GM23338 (cell line): ENCODE results near the gene CLN6. TPM values are rescaled to one million over a fixed set of nuclear protein-coding genes. Genes with fewer than 3 reads are reported as not detected.

ENCODE experiments used
- ATAC-seq: fragments of 200-7000 bp; cut with Tn5 transposase; 3 replicates; pipeline ENCODE4 v1.9.1; 2020
- DNase-seq: peaks from one replicate; pipeline ENCODE4 v3.0.0-alpha.2; 2015; ENCODE audit warnings: low spot score
- H2AFZ ChIP-seq: fragments of 200-600 bp; sonication (generic); 2 replicates; pipeline ENCODE4 v1.8.0; 2016; ENCODE audit warnings: antibody characterized with exemption, mild to moderate bottlenecking, moderate library complexity
- H3F3A ChIP-seq: fragments of 200-600 bp; sonication (generic); replicated peaks from 2 replicates; pipeline ENCODE4 v1.8.0; 2017; ENCODE audit warnings: antibody characterized with exemption, mixed run types, low read depth
- H3K27ac ChIP-seq: fragments of 200-600 bp; sonication (generic); 2 replicates; pipeline ENCODE4 v1.6.1; 2016; ENCODE audit warnings: low read depth
- H3K27me3 ChIP-seq: fragments of 200-600 bp; sonication (generic); 2 replicates; pipeline ENCODE4 v1.8.0; 2016; ENCODE audit warnings: mild to moderate bottlenecking, mixed run types, moderate library complexity; ENCODE audit not compliant: insufficient read depth
- H3K36me3 ChIP-seq: fragments of 200-600 bp; sonication (generic); 2 replicates; pipeline ENCODE4 v1.8.0; 2016; ENCODE audit warnings: mild to moderate bottlenecking; ENCODE audit not compliant: insufficient read depth
- H3K4me1 ChIP-seq: fragments of 200-600 bp; sonication (generic); 2 replicates; pipeline ENCODE4 v1.8.0; 2016; ENCODE audit warnings: mild to moderate bottlenecking, moderate library complexity; ENCODE audit not compliant: insufficient read depth
- H3K4me2 ChIP-seq: fragments of 200-600 bp; sonication (generic); 2 replicates; pipeline ENCODE4 v1.7.1; 2017; ENCODE audit warnings: mixed run types
- H3K4me3 ChIP-seq: fragments of 200-600 bp; sonication (generic); 2 replicates; pipeline ENCODE4 v1.6.1; 2016; ENCODE audit warnings: mixed run types
- H3K79me2 ChIP-seq: fragments of 200-600 bp; sonication (generic); replicated peaks from 2 replicates; pipeline ENCODE4 v1.8.0; 2017; ENCODE audit warnings: mild to moderate bottlenecking; ENCODE audit not compliant: insufficient read depth
- H3K9me2 ChIP-seq: fragments of 200-600 bp; sonication (generic); 2 replicates; pipeline ENCODE4 v1.8.0; 2017; ENCODE audit not compliant: insufficient read depth
- H4K20me1 ChIP-seq: fragments of 200-600 bp; sonication (generic); replicated peaks from 2 replicates; pipeline ENCODE4 v1.8.0; 2017; ENCODE audit warnings: mild to moderate bottlenecking; ENCODE audit not compliant: insufficient read depth
- H3K27ac Mint-ChIP-seq: 2 replicates; pipeline ENCODE4 v1.8.0; 2020; ENCODE audit warnings: inconsistent platforms, mild to moderate bottlenecking, moderate library complexity, mixed read lengths
- H3K27me3 Mint-ChIP-seq: 3 replicates; pipeline ENCODE4 v1.8.0; 2022; ENCODE audit warnings: low read depth, mild to moderate bottlenecking, moderate library complexity, mixed read lengths, inconsistent platforms; ENCODE audit not compliant: insufficient read depth, poor library complexity
- H3K36me3 Mint-ChIP-seq: 3 replicates; pipeline ENCODE4 v1.8.0; 2021; ENCODE audit warnings: low read depth, mild to moderate bottlenecking, inconsistent platforms, moderate library complexity, mixed read lengths
- H3K4me1 Mint-ChIP-seq: 3 replicates; pipeline ENCODE4 v1.8.0; 2020; ENCODE audit warnings: mild to moderate bottlenecking, inconsistent platforms, mixed read lengths
- H3K4me3 Mint-ChIP-seq: 3 replicates; pipeline ENCODE4 v1.8.0; 2021; ENCODE audit warnings: moderate library complexity, mild to moderate bottlenecking, inconsistent platforms, mixed read lengths
- H3K9me3 Mint-ChIP-seq: 3 replicates; pipeline ENCODE4 v1.8.0; 2020; ENCODE audit warnings: moderate library complexity, mild to moderate bottlenecking, inconsistent platforms, mixed read lengths
- CREB1 ChIP-seq: fragments of 250-450 bp; sonication (Bioruptor Pico); IDR thresholded peaks from 2 replicates; pipeline ENCODE4 v1.5.0; 2020; ENCODE audit warnings: low read depth, mild to moderate bottlenecking, moderate library complexity
- CTCF ChIP-seq, 2 experiments: fragments of 200-600 bp in 1 of 2; sonication (generic) in 1 of 2; conservative IDR thresholded peaks; 2 replicates each; pipeline versions ENCODE4 v1.5.1 to v1.6.1; 2016 to 2017; ENCODE audit warnings: antibody characterized with exemption in 2 of 2, low read depth in 2 of 2, mild to moderate bottlenecking in 2 of 2, moderate library complexity in 1 of 2
- EZH2 ChIP-seq: fragments of 200-600 bp; sonication (generic); IDR thresholded peaks from one replicate; pipeline ENCODE4 v1.8.0; 2017; ENCODE audit warnings: antibody characterized with exemption, mild to moderate bottlenecking, low read depth; ENCODE audit not compliant: unreplicated experiment
- EZH2phosphoT487 ChIP-seq: fragments of 200-600 bp; sonication (generic); IDR thresholded peaks from one replicate; pipeline ENCODE4 v1.8.1; 2018; ENCODE audit warnings: antibody characterized with exemption; ENCODE audit not compliant: unreplicated experiment
- NANOG ChIP-seq: IDR thresholded peaks from 2 replicates; pipeline ENCODE4 v1.6.1; 2016; ENCODE audit warnings: antibody characterized with exemption, borderline replicate concordance
- POLR2AphosphoS5 ChIP-seq: IDR thresholded peaks from 2 replicates; pipeline ENCODE4 v1.6.1; 2016; ENCODE audit warnings: antibody characterized with exemption, low read depth
- STAT1 ChIP-seq: IDR thresholded peaks from one replicate; pipeline ENCODE4 v1.6.1; 2016; ENCODE audit warnings: antibody characterized with exemption; ENCODE audit not compliant: unreplicated experiment
- ZNF114 ChIP-seq: fragments of 250-450 bp; sonication (Bioruptor Pico); IDR thresholded peaks from 2 replicates; pipeline ENCODE4 v1.5.0; 2020; ENCODE audit warnings: mild to moderate bottlenecking, moderate library complexity
- ZNF331 ChIP-seq: fragments of 250-450 bp; sonication (Bioruptor Pico); IDR thresholded peaks from 2 replicates; pipeline ENCODE4 v1.5.0; 2020; ENCODE audit warnings: low read depth, mild to moderate bottlenecking, moderate library complexity
- polyA plus RNA-seq: library from polyadenylated mRNA; unstranded; fragments of >200 nt; fragmentation: Nextera tagmentation; extraction: Ambion mirVana; gene quantifications from 2 replicates; pipeline ENCODE4 v1.2.1, GENCODE V29; 2016
- total RNA-seq: library from RNA; depleted of rRNA; stranded (reverse); fragments of >200 nt; shearing (Covaris generic); gene quantifications from 2 replicates; pipeline ENCODE4 v1.2.3, GENCODE V29; 2014

Gene CLN6
- total and polyA plus RNA-seq, 2 experiments from 2014 or later, result 20.7 to 69.5 TPM

GRCh38 chr15:68192804-68193486, 36.6 kb downstream of the CLN6 start:
- ATAC-seq (no peak), DNase-seq (no peak)
- TF ChIP-seq STAT1, result no peak
- TF ChIP-seq ZNF114 (CRISPR knock-in tag), result no peak
- Histone ChIP-seq H3K36me3 (peaks cover 7% of the 10 kb centered on the region; the same call in 1 of the 2 replicates), H3K4me1 (no peaks in the 10 kb centered on the region), H3K27me3 (no peaks in the 10 kb centered on the region), H4K20me1 (no peaks in the 10 kb centered on the region; the same call in 1 of the 2 replicates), H2AFZ (no peak overlapping the region), H3K9me2 (no peaks in the 10 kb centered on the region), H3K4me2 (no peak overlapping the region), H3K27ac (no peak overlapping the region), H3K4me3 (no peak overlapping the region), H3K79me2 (no peaks in the 10 kb centered on the region), H3F3A (no peaks in the 10 kb centered on the region)
- peaks cover 15% of the 10 kb centered on the region for H3K4me1 Mint-ChIP-seq
- H3K27ac Mint-ChIP-seq, result no peak overlapping the region
- peaks cover 4% of the 10 kb centered on the region for H3K27me3 Mint-ChIP-seq
- H3K9me3 Mint-ChIP-seq, result no peaks in the 10 kb centered on the region
- H3K36me3 Mint-ChIP-seq, result peaks cover 30% of the 10 kb centered on the region
- no peak overlapping the region for H3K4me3 Mint-ChIP-seq

- H3F3A ChIP-seq, result no peaks in the 10 kb centered on the region
- no peaks in the 10 kb centered on the region for H3K79me2 ChIP-seq
- H3K4me1 ChIP-seq, result no peaks in the 10 kb centered on the region
- no peaks in the 10 kb centered on the region for H3K27me3 ChIP-seq
- H3K27ac Mint-ChIP-seq, result no peak overlapping the region
- peaks cover 15% of the 10 kb centered on the region for H3K4me1 Mint-ChIP-seq
- no peak overlapping the region for H3K4me3 Mint-ChIP-seq
- peaks cover 2% of the 10 kb centered on the region for H3K27me3 Mint-ChIP-seq
- H3K4me3 ChIP-seq, result no peak overlapping the region
- H3K36me3 Mint-ChIP-seq, result peaks cover 27% of the 10 kb centered on the region
- ATAC-seq (peak; percentile 20), DNase-seq (peak; percentile 44)
- H3K9me3 Mint-ChIP-seq, result no peaks in the 10 kb centered on the region
- H3K36me3 ChIP-seq, result peaks cover 7% of the 10 kb centered on the region; the same call in 1 of the 2 replicates
- peak in 1 of 2 experiments; percentile 31; a peak in 1 of 4 replicates for TF ChIP-seq CTCF (conservative IDR thresholded peaks at IDR 0.05; ENCODE audit: low read depth in 2 of 2)
- no peak for TF ChIP-seq NANOG
- H3K4me2 ChIP-seq, result no peak overlapping the region
- peak overlapping the region; percentile 34; the same call in 1 of the 2 replicates for H3K27ac ChIP-seq
- no peak overlapping the region for H2AFZ ChIP-seq
- H3K9me2 ChIP-seq, result no peaks in the 10 kb centered on the region
- H4K20me1 ChIP-seq, result no peaks in the 10 kb centered on the region; the same call in 1 of the 2 replicates
Observed at GRCh38 chr15:68192117-68192516, 37.4 kb downstream of the CLN6 start.

GRCh38 chr15:68191555-68191954, 38.0 kb downstream of the CLN6 start:
- no peak overlapping the region for H3K27ac Mint-ChIP-seq
- peaks cover 15% of the 10 kb centered on the region for H3K4me1 Mint-ChIP-seq
- TF ChIP-seq EZH2, result no peak
- TF ChIP-seq NANOG, result no peak
- TF ChIP-seq CTCF (conservative IDR thresholded peaks at IDR 0.05; ENCODE audit: low read depth in 2 of 2), result no peak
- no peak for TF ChIP-seq POLR2AphosphoS5
- TF ChIP-seq ZNF331, result no peak
- TF ChIP-seq EZH2phosphoT487, result no peak
- TF ChIP-seq CREB1 (CRISPR knock-in tag), result no peak

More at GRCh38 chr15:68191555-68191954, 38.0 kb downstream of the CLN6 start:
- Histone ChIP-seq H3K27me3 (no peaks in the 10 kb centered on the region), H3F3A (no peaks in the 10 kb centered on the region), H4K20me1 (no peaks in the 10 kb centered on the region; the same call in none of the 2 replicates), H3K36me3 (peaks cover 7% of the 10 kb centered on the region; the same call in 1 of the 2 replicates), H3K4me1 (no peaks in the 10 kb centered on the region), H3K79me2 (no peaks in the 10 kb centered on the region), H2AFZ (no peak overlapping the region), H3K27ac (peak overlapping the region; percentile 34), H3K4me3 (no peak overlapping the region), H3K9me2 (no peaks in the 10 kb centered on the region), H3K4me2 (no peak overlapping the region)
- H3K9me3 Mint-ChIP-seq, result no peaks in the 10 kb centered on the region
- H3K36me3 Mint-ChIP-seq, result peaks cover 26% of the 10 kb centered on the region
- ATAC-seq (peak; percentile 54), DNase-seq (peak; percentile 80)
- no peak overlapping the region for H3K4me3 Mint-ChIP-seq
- peaks cover 2% of the 10 kb centered on the region for H3K27me3 Mint-ChIP-seq
